GM18511 (cell line): ENCODE data around the gene TEAD1.

ENCODE experiments used
- ATAC-seq: cut with Tn5 transposase; IDR thresholded peaks from one replicate; pipeline ENCODE4 v1.9.1; 2021; ENCODE audit warnings: mild to moderate bottlenecking, moderate library complexity; ENCODE audit not compliant: unreplicated experiment

TEAD1 gene

DNA sequence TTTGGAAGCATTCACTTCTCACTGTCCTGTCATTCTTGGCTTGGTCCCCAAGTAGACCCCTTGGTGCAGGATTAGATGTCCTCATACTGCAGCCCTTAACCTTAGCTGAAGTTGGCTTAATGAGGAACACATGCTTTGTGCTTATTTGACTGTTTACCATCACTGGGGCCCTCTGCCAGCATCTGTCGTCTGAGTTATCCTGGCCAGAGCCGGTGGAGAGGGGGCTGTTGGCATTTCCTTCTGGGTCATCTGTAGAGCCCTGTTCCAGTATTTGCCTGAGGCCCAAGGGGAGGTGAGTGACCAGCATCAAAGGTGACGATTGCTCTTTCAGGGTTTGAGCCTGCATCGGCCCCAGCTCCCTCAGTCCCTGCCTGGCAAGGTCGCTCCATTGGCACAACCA is 208.4 kb downstream of the TEAD1 start:
- ATAC-seq, result no peak

DNA sequence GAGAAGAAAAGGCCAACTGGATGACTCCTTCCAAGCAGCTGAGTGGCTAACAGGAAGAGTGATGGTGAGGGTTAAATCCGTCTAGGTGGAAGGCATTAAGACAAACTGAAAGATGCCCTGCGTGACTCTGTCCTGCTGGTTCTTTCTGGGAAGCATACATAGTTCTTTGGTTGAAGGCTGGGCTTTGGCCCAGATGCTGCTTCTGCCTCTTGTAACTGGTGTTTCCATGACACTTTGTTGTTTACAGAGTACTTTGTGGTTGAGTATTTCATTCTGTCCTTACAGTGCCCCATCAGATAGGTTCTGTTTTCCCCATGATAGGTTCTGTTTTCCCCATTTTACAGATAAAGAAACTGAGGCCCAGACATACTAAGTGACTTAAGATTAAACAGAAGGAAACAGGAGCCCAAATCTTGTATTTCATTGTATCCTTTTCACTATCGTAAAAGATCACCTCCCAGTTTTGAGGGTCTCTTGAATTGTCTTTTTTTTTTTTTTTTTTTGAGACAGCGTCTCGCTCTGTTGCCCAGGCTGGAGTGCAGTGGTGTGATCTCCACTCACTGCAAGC is 210.6 kb downstream of the TEAD1 start:
- no peak for ATAC-seq

DNA sequence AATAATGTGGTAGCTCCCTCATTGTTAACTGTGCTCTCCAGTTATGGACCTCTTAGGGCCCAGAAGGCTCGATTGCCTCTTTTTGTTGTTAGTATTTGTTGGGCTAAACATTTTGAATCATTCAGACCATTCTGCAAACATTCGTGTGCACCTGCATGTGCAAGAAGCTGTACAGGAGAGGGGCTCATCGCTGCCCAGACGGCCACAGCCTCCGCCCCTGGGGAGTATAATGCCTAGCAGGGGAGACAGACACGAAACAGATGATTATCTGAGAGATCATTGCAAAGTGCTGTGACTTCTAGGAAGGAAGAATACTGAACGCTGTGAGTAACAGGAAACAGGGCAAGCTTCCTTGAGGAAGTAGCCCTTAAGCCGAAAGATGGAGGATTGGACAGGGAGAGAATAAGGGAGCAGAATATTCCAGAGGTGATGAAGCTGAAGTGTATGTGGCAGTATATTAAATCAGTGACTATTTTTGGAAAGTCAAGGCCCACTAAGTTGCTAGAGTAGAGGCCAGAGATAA is 211.6 kb downstream of the TEAD1 start:
- ATAC-seq, result no peak

DNA sequence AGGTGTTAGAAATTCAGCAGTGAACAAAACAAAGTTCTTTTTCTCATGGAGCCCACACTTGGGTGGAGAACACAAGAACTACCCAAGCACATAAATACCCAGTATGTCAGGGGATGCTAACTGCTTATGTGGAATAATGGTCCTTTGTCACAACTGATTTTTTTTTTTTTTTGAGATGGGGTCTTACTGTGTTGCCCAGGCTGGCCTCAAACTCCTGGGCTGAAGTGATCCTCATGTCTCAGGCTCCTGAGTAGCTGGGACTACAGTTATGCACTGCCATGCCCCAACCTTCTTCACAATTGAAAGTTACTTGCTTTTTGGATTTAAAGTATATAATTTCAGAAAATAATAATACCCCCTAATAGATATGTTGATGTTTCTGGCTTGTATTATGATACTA is 212.3 kb downstream of the TEAD1 start:
- no peak for ATAC-seq

DNA sequence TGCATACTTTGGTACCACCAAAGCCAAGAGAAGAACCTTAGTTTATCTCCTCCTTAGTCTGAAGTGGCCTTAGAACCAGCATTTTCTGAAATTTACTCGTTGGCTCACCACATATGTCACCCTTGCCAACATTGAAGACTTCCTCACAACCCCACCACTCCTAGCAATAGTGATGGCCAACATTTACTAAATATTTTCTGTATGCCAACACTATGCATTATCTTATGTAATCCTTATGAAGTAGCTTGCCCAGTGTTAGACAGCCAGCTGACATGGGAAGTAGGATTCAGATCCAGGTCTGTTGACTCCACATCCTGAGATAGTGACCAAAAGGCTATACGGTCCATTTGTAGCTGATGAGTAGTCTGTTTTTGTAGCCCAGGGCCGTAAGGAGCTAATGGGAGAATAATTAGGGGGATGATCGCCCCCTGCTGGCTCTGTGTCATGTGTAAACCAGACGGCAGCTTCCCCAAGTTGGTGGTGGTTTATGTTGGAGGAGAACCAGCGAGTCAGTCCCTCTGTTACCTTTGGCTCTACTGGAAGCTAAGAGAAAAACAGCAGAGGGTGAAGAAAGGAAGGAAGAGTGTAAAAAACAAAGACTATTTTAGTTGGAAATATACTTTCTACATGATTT is 214.4 kb downstream of the TEAD1 start:
- peak; percentile 75 for ATAC-seq

DNA sequence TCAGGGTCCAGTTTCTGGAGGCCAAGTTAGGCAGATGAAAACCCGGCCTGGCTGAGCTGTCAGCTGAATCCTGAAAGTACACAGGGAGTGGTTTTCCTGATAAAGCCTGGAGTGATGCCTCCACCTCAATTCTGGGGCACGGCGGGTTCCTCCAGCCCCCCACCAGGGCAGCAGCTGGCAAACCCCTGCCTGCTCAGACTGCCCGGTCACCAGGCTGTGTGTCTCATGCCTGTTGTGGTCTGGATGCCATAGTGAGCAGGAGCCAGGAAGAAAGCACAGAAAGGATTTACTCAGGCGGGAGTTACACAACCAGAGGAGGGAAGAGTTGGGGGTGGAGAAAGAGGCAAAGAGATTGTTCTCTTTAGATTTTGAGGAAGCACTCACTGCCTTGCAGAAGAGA is 215.0 kb downstream of the TEAD1 start:
- ATAC-seq, result no peak

DNA sequence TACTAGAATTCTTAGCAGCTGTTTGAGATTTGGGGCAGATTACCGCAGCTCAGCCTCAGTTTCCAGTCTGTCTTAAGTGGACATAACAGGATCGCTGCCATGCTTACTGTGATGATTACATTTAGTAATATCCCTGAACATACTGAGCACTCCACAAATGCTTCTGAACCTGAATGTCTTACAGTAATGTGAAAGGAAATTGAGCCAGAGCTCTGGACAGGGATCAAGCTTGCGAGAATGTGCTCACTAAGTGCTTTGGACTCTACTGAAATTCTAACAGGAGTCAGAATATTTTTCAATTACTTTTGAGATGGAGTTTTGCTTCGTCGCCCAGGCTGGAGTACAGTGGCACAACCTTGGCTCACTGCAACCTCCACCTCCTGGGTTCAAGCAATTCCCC is 216.3 kb downstream of the TEAD1 start:
- ATAC-seq, result no peak

DNA sequence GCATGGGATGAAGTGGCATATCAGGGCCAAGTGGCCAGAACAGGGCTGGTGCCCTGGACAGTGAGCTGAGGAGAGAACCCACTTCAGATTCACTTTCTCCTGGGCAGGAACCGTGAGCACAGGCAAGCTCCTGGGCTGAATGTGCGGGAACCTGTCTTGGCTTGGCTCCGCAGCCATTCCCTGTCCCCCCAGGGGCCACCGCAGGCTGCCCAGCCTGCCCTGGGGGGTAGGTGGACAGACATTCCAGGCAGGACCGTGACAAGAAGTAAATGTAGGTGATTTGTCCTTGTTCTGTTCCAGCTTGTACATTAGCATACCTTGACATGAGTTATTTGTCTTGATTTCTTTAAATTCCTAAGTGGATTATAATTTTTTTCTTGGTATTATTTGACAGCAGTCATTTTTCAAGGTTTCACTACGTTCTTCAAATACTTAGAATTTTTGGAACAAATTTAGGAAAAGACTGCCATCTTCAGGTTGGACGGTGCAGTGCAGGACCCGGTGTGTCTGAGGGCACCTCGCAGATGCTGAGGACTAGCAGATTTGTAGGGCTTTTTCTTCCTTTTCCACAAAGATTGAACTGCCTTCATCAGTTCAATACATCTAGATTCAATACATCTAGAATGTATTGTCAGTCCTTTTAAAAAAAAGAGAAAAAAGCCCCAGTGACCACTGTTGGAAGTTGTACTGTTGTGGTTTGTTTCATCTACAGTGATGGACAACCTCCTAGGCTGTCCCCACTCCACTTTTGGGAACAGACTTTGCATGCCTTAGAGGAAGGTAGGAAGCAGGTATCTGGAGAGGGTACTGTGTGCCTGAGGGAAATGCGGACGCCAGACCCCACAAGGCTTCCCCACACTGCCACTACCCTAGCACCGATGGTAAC is 219.8 kb downstream of the TEAD1 start:
- ATAC-seq, result peak; percentile 49

DNA sequence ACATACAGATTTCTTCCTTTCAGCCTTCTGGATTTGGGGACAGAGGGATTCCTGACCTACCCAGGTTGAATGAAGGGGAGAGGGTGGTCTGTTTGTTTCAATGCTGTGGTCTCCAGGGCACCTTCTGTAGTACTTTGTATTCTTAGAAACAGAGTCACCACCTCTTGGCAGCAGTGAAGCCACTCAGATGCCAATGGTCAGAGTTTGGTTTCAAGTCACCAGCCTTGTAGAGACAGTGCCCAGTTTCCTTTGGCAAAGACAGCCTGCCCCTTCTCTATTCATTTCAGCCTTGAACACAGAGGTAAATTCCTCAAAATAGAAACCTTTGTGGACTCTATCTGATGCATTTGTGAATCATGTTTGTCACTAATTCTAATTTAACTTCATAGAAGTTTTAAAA is 223.2 kb downstream of the TEAD1 start:
- no peak for ATAC-seq

DNA sequence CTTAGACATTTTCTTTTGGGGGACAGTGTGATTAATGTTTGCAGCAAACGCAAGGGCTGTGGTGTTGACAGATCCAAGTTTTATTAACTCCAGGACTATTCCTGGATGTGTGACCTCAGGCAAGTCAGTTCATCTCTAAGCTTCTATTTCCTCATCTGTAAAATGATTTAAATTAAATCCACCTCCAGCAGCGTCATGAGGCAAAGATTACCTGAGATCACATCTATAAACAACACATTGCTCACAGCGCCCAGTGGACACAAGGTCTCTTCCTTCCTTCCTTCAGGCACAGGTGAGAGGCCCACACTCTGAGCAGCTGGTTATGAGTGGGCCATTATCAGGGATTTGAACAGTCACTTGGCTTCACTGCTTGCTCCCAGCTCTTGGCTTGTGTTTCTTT is 223.6 kb downstream of the TEAD1 start:
- no peak for ATAC-seq

DNA sequence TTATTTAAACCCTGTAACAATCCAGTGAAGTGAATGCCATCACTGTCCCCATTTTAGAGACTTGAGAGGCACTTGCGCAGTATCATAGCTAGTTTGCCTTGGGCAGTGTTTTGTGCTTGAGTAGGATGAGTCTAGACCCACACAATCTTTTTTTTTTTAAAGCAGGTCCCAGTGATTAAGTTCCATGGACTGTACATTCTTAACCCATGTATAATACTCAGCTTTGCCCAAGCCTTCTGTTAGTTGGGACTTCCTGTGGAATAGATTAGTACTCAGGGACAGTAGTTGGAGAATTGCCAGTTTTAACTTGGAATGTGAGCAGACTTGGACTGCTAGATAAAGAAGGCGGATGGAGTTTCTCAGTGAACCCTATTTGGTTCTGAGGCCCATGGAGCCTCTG is 226.3 kb downstream of the TEAD1 start:
- ATAC-seq, result no peak

DNA sequence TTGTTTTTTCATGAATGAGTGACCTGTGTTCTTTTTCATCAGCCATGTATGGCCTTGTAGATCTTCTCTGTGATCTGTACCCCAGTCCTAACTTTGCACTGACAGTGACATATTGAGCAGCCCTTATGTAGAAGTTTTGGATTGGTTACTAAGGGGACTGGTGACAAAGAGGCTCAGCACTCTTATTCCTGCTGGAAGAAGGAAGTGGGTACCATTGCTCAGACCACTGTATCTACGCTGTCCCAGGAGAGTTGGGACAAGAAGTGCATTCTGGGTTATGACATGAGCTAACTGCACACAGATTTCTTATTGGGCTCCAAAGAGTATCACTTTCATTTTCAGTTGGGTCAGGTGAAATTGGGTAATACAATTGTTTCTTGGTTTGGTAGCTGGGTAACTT is 227.1 kb downstream of the TEAD1 start:
- peak; percentile 69 for ATAC-seq

DNA sequence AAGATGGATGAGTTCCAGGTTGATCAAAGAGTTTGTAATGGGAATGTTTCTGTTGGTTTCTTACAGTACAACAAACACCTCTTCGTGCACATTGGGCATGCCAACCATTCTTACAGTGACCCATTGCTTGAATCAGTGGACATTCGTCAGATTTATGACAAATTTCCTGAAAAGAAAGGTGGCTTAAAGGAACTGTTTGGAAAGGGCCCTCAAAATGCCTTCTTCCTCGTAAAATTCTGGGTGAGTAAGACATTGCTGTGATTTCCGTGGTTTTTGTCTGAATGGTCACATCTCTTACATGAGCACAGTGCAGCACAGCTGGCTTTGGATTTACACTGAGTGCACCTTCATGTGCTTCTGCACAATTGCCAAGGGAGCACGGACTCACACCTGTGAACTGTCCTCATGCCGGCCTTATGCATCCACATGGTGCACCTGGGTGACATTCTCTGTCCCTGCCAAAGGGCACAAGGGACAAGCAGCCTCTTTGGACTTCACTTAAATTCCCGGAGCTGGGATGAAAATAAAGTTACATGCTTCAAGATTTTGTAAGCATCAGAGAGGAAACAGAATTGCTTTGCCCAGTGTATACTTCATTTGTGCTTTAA is 227.8 kb downstream of the TEAD1 start:
- ATAC-seq, result no peak

DNA sequence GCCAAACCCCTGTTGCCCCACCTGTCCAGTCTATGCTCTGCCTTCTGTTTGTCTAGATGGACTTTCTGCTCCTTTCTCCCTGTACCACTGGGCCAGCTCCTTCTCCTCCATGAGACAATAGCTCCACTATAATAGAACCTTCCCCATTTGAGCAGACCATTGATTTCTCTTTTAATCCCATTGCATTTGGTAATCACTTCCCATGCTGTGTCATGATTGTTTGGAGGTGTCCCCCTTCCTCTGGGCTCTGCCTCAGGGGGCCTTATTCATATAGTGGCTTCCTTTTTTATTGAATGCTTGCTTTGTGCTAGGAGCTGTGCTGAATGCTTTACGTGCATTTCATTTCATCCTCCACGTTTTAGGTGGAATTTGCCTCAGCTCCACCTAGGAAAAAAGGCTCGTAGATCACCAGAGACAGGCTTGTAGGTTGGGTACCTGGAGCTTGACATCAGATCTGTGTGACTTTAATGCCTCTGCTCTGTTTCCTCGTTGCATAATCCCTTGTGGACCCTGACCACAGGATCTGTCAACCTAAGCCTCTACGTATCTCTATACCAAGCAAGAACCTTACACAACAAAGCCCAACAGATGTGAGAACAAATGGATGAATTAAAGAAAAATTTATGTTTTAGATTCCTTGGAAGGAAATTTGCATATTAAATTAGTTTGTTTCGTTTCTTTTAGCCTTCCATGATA is 228.7 kb downstream of the TEAD1 start:
- no peak for ATAC-seq

DNA sequence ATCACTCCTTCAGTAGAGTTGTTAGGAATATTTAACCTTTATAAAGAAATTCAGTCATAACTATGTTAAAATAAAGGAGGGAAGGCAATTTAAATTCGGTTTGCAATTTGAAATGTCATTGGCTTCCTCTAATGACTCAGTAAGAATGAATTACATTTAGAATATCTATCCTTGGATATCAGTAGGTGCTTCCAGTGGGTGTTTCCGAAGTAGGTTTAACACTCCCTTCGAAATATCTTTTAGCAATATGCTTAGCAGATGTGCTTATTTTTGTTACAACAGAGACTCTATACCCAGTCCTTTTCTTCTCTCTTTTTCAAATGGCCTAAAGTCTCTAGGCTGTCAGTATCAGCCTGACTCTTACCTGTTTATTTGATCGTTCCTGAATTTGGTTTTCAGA is 231.2 kb downstream of the TEAD1 start:
- no peak for ATAC-seq

DNA sequence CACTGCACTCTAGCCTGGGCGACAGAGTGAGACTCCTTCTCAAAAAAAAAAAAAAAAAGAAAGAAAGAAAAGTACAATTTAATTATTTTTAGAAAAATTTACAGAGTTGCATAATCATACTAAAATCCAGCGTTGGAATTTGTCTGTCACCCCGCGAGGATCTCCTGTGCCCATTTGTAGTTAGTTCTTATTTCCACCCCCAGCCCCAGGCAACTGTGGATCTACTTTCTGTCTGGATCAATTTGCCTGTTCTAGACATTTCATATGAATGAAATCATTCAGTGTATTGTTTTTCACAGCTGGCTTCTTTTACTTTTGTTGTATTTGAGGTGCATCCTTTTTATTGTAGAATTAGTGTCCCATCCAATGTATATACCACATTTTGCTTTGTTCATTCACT is 232.3 kb downstream of the TEAD1 start:
- no peak for ATAC-seq

DNA sequence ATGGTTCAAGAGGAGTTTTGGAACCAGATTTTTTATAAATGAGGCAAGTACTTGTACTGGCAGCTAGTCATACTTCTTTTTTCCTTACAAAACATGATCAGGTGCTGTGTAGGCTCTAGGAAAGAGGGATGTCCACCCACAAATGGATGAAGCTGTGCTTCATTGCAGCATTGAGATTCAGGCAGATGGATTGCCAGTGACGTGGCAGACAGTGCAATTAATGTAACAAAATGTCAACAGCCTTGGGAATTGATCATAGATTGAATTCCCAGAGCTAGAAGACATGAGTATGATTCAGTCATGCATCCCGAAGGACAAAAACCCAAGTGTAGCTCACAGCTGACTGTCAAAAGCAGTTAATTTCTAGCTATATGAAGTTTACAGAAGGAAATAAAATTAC is 235.7 kb downstream of the TEAD1 start:
- no peak for ATAC-seq

DNA sequence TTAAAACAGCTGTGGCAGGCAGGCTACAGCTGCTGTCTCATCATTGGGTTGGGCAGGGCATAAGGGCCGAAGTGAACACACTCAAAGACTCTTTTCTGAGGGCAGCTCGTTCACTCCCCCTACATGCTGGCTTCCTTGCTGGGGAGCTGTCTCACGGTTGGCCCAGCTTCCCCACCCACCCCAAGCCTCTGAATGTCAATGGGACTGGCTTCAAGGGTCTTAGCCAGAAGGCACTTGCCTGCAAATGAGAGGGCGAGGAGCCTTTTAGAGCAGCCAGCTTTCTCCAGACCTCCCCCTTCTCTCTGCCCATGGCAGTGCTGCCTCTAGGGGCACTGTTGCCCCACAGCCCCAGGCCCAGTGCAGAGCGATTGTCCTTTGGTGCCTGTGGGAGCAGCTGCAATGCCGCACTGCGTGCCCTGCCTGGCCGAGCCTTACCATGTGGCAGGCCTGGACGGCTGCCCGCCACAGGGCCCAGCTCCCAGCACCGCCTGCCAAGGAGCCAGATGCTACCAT is 240.2 kb downstream of the TEAD1 start:
- ATAC-seq, result peak; percentile 57

DNA sequence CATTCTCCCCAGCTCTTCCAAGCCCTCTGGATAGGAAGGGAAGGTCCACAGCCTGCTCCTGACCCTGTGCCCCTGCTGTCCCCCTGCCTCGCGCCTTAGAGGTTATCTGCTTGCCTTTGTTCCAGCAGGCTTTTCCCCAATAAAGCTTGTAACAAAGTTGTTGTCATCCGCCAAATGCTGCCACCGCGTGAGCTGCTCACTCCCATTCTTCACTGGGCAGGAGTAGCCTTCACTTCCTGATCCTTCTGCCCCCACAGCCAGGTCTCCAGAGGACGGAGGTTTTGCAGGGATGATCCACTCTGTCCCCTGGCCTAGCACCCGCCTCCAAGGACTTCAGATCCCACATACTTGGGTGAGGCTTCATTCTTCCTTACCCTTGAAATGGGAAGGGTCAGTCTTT is 240.9 kb downstream of the TEAD1 start:
- ATAC-seq, result no peak

DNA sequence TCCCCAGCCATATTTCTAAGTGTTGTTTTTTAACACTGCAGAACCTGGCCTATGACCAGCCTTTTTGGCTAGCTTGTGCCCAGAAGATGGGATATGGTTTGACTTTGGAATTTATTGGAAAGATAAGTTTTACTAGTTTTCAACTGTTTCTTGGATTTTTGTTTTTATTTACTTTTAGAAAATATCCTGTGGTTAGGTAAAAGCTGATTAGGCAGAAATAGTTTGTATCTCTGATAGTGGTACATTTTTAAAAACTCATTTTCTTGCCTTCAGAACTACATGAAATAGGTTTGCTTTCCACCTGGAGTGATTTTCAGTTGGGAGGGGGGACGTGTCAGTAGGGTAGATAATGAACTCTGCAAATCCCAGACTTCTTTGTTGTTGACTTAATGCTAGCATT is 243.6 kb downstream of the TEAD1 start:
- no peak for ATAC-seq

DNA sequence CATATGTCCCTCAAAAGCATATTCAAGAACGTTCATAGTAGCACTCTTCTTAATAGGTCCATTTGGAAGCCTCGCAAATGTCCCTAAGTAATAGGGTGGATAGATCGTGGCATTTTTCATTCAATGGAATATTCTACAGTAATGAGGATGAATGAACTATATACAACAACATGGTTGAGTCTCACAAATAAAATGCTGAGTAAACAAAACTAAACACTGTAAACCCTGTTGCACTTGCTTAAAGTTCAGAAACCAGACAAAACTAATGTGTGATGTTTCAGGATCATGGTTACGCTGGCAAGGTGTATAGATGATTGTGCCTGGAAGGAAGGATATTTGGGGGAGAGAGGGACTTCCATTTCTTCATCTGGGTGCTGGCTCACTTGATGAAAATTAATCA is 244.4 kb downstream of the TEAD1 start:
- no peak for ATAC-seq
